Occipital lobe (tissue), 1 donor: ENCODE data around the gene HSBP1. TPM values are rescaled to one million over a fixed set of nuclear protein-coding genes. Genes with fewer than 3 reads are reported as not detected.

ENCODE experiments used
- total RNA-seq: library from RNA; depleted of rRNA; stranded (reverse); fragments of >200 nt; gene quantifications from one replicate; pipeline ENCODE4 v1.2.3, GENCODE V29; 2014

HSBP1 gene
- total RNA-seq, 1 donor from 2014 or later, result 114 TPM

Other genes with a start within 250 kb of the HSBP1 start
- gene MLYCD, start 91.1 kb downstream of the HSBP1 start, total RNA-seq, result 3.6 TPM
- 0.31 TPM for gene OSGIN1, start 145.3 kb downstream of the HSBP1 start, total RNA-seq
- 1.9 TPM for gene NECAB2, start 160.3 kb downstream of the HSBP1 start, total RNA-seq
- gene SLC38A8, start 234.8 kb downstream of the HSBP1 start, total RNA-seq, result not detected